ENCODE results near the gene AMACR.
"Not testable (repeated sequence)": the region's sequence is repeated elsewhere in the genome, so short reads cannot be mapped to it uniquely, and the experiment has no call there.

AMACR gene

GRCh38 chr5:34016222-34016621 is 8.4 kb upstream of the AMACR start:
- Histone ChIP-seq H3K9me3 (ENCODE audit: severe bottlenecking) (no peaks in the 10 kb centered on the region), H3K4me3 (ENCODE audit: low read depth, low read length) (no peak overlapping the region), H3K27me3 (ENCODE audit: insufficient read depth, low read depth, severe bottlenecking) (no peaks in the 10 kb centered on the region), H3K36me3 (no peaks in the 10 kb centered on the region), H3K27ac (no peak overlapping the region)
- no peak for DNase-seq
- TF ChIP-seq CTCF (IDR thresholded peaks at IDR 0.05; ENCODE audit: low read depth, low read length): no peak

GRCh38 chr5:34015120-34015822 is 7.4 kb upstream of the AMACR start:
- no peak overlapping the region for H3K27ac ChIP-seq
- DNase-seq: no peak
- no peak for TF ChIP-seq CTCF (IDR thresholded peaks at IDR 0.05; ENCODE audit: low read depth, low read length)
- H3K36me3 ChIP-seq: no peaks in the 10 kb centered on the region
- H3K9me3 ChIP-seq (ENCODE audit: severe bottlenecking): no peaks in the 10 kb centered on the region
- no peak overlapping the region for H3K4me3 ChIP-seq (ENCODE audit: low read depth, low read length)
- H3K27me3 ChIP-seq (ENCODE audit: insufficient read depth, low read depth, severe bottlenecking): no peaks in the 10 kb centered on the region

GRCh38 chr5:34014626-34015025 is 6.8 kb upstream of the AMACR start:
- Histone ChIP-seq H3K9me3 (ENCODE audit: severe bottlenecking) (no peaks in the 10 kb centered on the region), H3K4me3 (ENCODE audit: low read depth, low read length) (no peak overlapping the region), H3K36me3 (no peaks in the 10 kb centered on the region), H3K27me3 (ENCODE audit: insufficient read depth, low read depth, severe bottlenecking) (no peaks in the 10 kb centered on the region), H3K27ac (no peak overlapping the region)
- DNase-seq: no peak
- TF ChIP-seq CTCF (IDR thresholded peaks at IDR 0.05; ENCODE audit: low read depth, low read length): no peak

- DNase-seq: no peak
- Histone ChIP-seq H3K4me3 (ENCODE audit: low read depth, low read length) (no peak overlapping the region), H3K36me3 (no peaks in the 10 kb centered on the region), H3K9me3 (ENCODE audit: severe bottlenecking) (no peaks in the 10 kb centered on the region), H3K27me3 (ENCODE audit: insufficient read depth, low read depth, severe bottlenecking) (no peaks in the 10 kb centered on the region), H3K27ac (no peak overlapping the region)
- TF ChIP-seq CTCF (IDR thresholded peaks at IDR 0.05; ENCODE audit: low read depth, low read length): no peak
Observed at GRCh38 chr5:34013547-34013946, 5.7 kb upstream of the AMACR start.

- Histone ChIP-seq H3K27me3 (ENCODE audit: insufficient read depth, low read depth, severe bottlenecking) (no peaks in the 10 kb centered on the region), H3K27ac (no peak overlapping the region), H3K4me3 (ENCODE audit: low read depth, low read length) (no peak overlapping the region), H3K36me3 (no peaks in the 10 kb centered on the region), H3K9me3 (ENCODE audit: severe bottlenecking) (no peaks in the 10 kb centered on the region)
- no peak for TF ChIP-seq CTCF (IDR thresholded peaks at IDR 0.05; ENCODE audit: low read depth, low read length)
- DNase-seq: no peak
Observed at GRCh38 chr5:34012791-34013190, 4.9 kb upstream of the AMACR start.

- no peaks in the 10 kb centered on the region for H3K36me3 ChIP-seq
- DNase-seq: no peak
- H3K4me3 ChIP-seq (ENCODE audit: low read depth, low read length): no peak overlapping the region
- H3K27me3 ChIP-seq (ENCODE audit: insufficient read depth, low read depth, severe bottlenecking): no peaks in the 10 kb centered on the region
- no peaks in the 10 kb centered on the region for H3K9me3 ChIP-seq (ENCODE audit: severe bottlenecking)
- no peak overlapping the region for H3K27ac ChIP-seq
- TF ChIP-seq CTCF (IDR thresholded peaks at IDR 0.05; ENCODE audit: low read depth, low read length): no peak
Observed at GRCh38 chr5:34011536-34011935, 3.7 kb upstream of the AMACR start.

- not testable (repeated sequence) for H3K27me3 ChIP-seq (ENCODE audit: insufficient read depth, low read depth, severe bottlenecking); DNase-seq; H3K36me3 ChIP-seq
Observed at GRCh38 chr5:34010146-34010545, 2.3 kb upstream of the AMACR start.

More at GRCh38 chr5:34010146-34010545, 2.3 kb upstream of the AMACR start:
- not testable (repeated sequence) for H3K27ac ChIP-seq; H3K4me3 ChIP-seq (ENCODE audit: low read depth, low read length); H3K9me3 ChIP-seq (ENCODE audit: severe bottlenecking)
